A549 (cell line): ENCODE measurements around the gene ARHGAP44. TPM values are rescaled to one million over a fixed set of nuclear protein-coding genes. Genes with fewer than 3 reads are reported as not detected.

Experiments used
- ATAC-seq, 2 experiments: fragments of 200-7000 bp in 1 of 2; fragments of >200 bp in 1 of 2; cut with Nextera tagmentation in 1 of 2; cut with Tn5 transposase in 1 of 2; 3 replicates each; pipeline versions ENCODE4 v1.8.0 to v1.9.1; 2018 to 2020; ENCODE audit warnings: mild to moderate bottlenecking in 1 of 2, moderate library complexity in 1 of 2
- CTCF ChIA-PET: fragments of 300-600 bp; sonication (Branson Sonifier 250); formaldehyde crosslinking; extraction: SDS; loops from one replicate; lab custom pipeline; 2021; ENCODE audit warnings: antibody characterized with exemption, inconsistent platforms; lab: Yijun Ruan, JAX
- POLR2A ChIA-PET: fragments of 350-600 bp; formaldehyde crosslinking; extraction: SDS; loops from one replicate; lab custom pipeline; 2021; ENCODE audit warnings: antibody characterized with exemption, inconsistent platforms; lab: Yijun Ruan, JAX
- DNase-seq, 2 experiments: peaks; one replicate each; pipeline versions ENCODE4 v3.0.0 to v3.0.0-alpha.2; 2011 to 2016; ENCODE audit warnings: low read depth in 1 of 2, low spot score in 1 of 2
- FAIRE-seq: peaks from 2 replicates; lab custom pipeline; 2011; peaks lifted over from hg19 to GRCh38; lab: Jason Lieb, UNC
- H3K27ac ChIP-seq, 2 experiments: fragments of >200 bp; sonication (Bioruptor Twin); formaldehyde crosslinking; 3 replicates each; pipeline ENCODE4 v1.5.1; 2016 to 2017
- H3K4me1 ChIP-seq: fragments of >200 bp; sonication (Bioruptor Twin); formaldehyde crosslinking; 3 replicates; pipeline ENCODE4 v1.6.1; 2016
- H3K4me2 ChIP-seq: fragments of >200 bp; sonication (Bioruptor Twin); formaldehyde crosslinking; 3 replicates; pipeline ENCODE4 v1.6.1; 2016
- H3K4me3 ChIP-seq: fragments of >200 bp; sonication (Bioruptor Twin); formaldehyde crosslinking; 3 replicates; pipeline ENCODE4 v1.5.1; 2016
- H3K9me3 ChIP-seq: fragments of >200 bp; sonication (Bioruptor Twin); formaldehyde crosslinking; 3 replicates; pipeline ENCODE4 v1.6.1; 2016
- BHLHE40 ChIP-seq: IDR thresholded peaks from 2 replicates; pipeline ENCODE4 v1.6.1; 2012; ENCODE audit warnings: low read depth, low read length, inconsistent platforms
- CBX8 ChIP-seq: fragments of 200-600 bp; sonication (generic); IDR thresholded peaks from 2 replicates; pipeline ENCODE4 v1.6.1; 2016
- CEBPB ChIP-seq, 2 experiments: fragments of >200 bp in 1 of 2; sonication (Bioruptor Twin) in 1 of 2; formaldehyde crosslinking in 1 of 2; IDR thresholded peaks; 2 replicates each; pipeline ENCODE4 v1.6.1; 2012 to 2016
- CHD2 ChIP-seq: fragments of 150-350 bp; IDR thresholded peaks from 2 replicates; pipeline ENCODE4 v1.6.1; 2014; ENCODE audit warnings: low read length; ENCODE audit not compliant: partially characterized antibody
- CHD4 ChIP-seq: fragments of 200-600 bp; sonication (generic); IDR thresholded peaks from 2 replicates; pipeline ENCODE4 v1.6.1; 2016; ENCODE audit warnings: antibody characterized with exemption, mild to moderate bottlenecking, borderline replicate concordance
- EHF ChIP-seq: fragments of 250-450 bp; sonication (Bioruptor Pico); IDR thresholded peaks from 2 replicates; pipeline ENCODE4 v1.5.0; 2020; ENCODE audit warnings: mild to moderate bottlenecking
- EHMT2 ChIP-seq: fragments of 200-600 bp; sonication (generic); IDR thresholded peaks from 2 replicates; pipeline ENCODE4 v1.6.1; 2016; ENCODE audit warnings: antibody characterized with exemption, low read depth, mild to moderate bottlenecking, moderate library complexity
- GATA3 ChIP-seq: IDR thresholded peaks from 2 replicates; pipeline ENCODE4 v1.6.1; 2012; ENCODE audit warnings: borderline replicate concordance
- HEYL ChIP-seq: fragments of 250-450 bp; sonication (Bioruptor Pico); IDR thresholded peaks from 2 replicates; pipeline ENCODE4 v1.8.0; 2021; ENCODE audit warnings: mild to moderate bottlenecking, moderate library complexity
- HOXA7 ChIP-seq: fragments of 250-450 bp; sonication (Bioruptor Pico); IDR thresholded peaks from 2 replicates; pipeline ENCODE4 v1.5.0; 2020; ENCODE audit warnings: mild to moderate bottlenecking, moderate library complexity
- MAZ ChIP-seq: fragments of 150-350 bp; IDR thresholded peaks from 2 replicates; pipeline ENCODE4 v1.6.1; 2014; ENCODE audit warnings: antibody characterized with exemption, low read depth, low read length, borderline replicate concordance
- NPAS2 ChIP-seq: fragments of 250-450 bp; sonication (Bioruptor Pico); IDR thresholded peaks from 2 replicates; pipeline ENCODE4 v1.8.0; 2022; ENCODE audit warnings: mild to moderate bottlenecking, moderate library complexity, borderline replicate concordance
- RFX5 ChIP-seq: fragments of 450-650 bp; IDR thresholded peaks from 2 replicates; pipeline ENCODE4 v1.7.1; 2014; ENCODE audit warnings: antibody characterized with exemption, mild to moderate bottlenecking, moderate library complexity
- RNF2 ChIP-seq: fragments of 200-600 bp; sonication (generic); IDR thresholded peaks from 2 replicates; pipeline ENCODE4 v1.6.1; 2016; ENCODE audit warnings: low read depth, mild to moderate bottlenecking, antibody characterized with exemption, moderate library complexity, borderline replicate concordance
- SMC3 ChIP-seq: fragments of >200 bp; sonication (Bioruptor Twin); formaldehyde crosslinking; IDR thresholded peaks from 3 replicates; pipeline ENCODE4 v1.6.1; 2018; ENCODE audit warnings: inconsistent platforms
- TFCP2L1 ChIP-seq: fragments of 250-450 bp; sonication (Bioruptor Pico); IDR thresholded peaks from 2 replicates; pipeline ENCODE4 v1.5.0; 2021; ENCODE audit warnings: mild to moderate bottlenecking
- TP53 ChIP-seq: fragments of 250-450 bp; sonication (Bioruptor Pico); IDR thresholded peaks from 2 replicates; pipeline ENCODE4 v1.5.0; 2021; ENCODE audit warnings: mild to moderate bottlenecking, moderate library complexity
- ZC3H11A ChIP-seq: fragments of 450-650 bp; IDR thresholded peaks from 2 replicates; pipeline ENCODE4 v1.6.1; 2014; ENCODE audit warnings: antibody characterized with exemption, mild to moderate bottlenecking
- ZNF302 ChIP-seq: fragments of 250-450 bp; sonication (Bioruptor Pico); IDR thresholded peaks from 2 replicates; pipeline ENCODE4 v1.9.0; 2021; ENCODE audit warnings: inconsistent platforms, mild to moderate bottlenecking, moderate library complexity
- WGBS: methylation state at CpG from one replicate; pipeline ENCODE4 v1.1.6; 2017; ENCODE audit errors: missing lambda C conversion rate; 5-methylcytosine and 5-hydroxymethylcytosine counted together
- polyA plus RNA-seq, 4 experiments: library from polyadenylated mRNA; depleted of rRNA in 3 of 4; stranded (reverse); fragments of >200 nt; fragmentation: RNase III in 1 of 4; extraction: RNeasy Plus Mini Kit Qiagen cat#74134 plus additional on column Dnase treatment in 1 of 4; gene quantifications; 2 replicates in 3 of 4; 3 replicates in 1 of 4; pipeline ENCODE4 v1.2.3, GENCODE V29; 2011 to 2017
- TF ChIP-seq, protein P1 (sequence below): fragments of 450-650 bp; IDR thresholded peaks from 2 replicates; pipeline ENCODE4 v1.6.1; 2014; ENCODE audit warnings: antibody characterized with exemption
- TF ChIP-seq, protein P2 (sequence below): fragments of 200-600 bp; sonication (generic); IDR thresholded peaks from 2 replicates; pipeline ENCODE4 v1.6.1; 2016; ENCODE audit warnings: antibody characterized with exemption, mild to moderate bottlenecking, moderate library complexity
- TF ChIP-seq, protein P3 (sequence below): fragments of >200 bp; sonication (Bioruptor Twin); formaldehyde crosslinking; IDR thresholded peaks from 3 replicates; pipeline ENCODE4 v1.6.1; 2016
- TF ChIP-seq, protein P4 (sequence below): fragments of 250-450 bp; sonication (Bioruptor Pico); IDR thresholded peaks from 2 replicates; pipeline ENCODE4 v1.5.0; 2020; ENCODE audit warnings: low read depth, mild to moderate bottlenecking, moderate library complexity
- TF ChIP-seq, protein P5 (sequence below): fragments of >200 bp; sonication (Bioruptor Twin); formaldehyde crosslinking; IDR thresholded peaks from 3 replicates; pipeline ENCODE4 v1.5.1; 2016
- TF ChIP-seq, protein P6 (sequence below): fragments of 250-450 bp; sonication (Bioruptor Pico); IDR thresholded peaks from 2 replicates; pipeline ENCODE4 v1.5.0; 2021; ENCODE audit warnings: mild to moderate bottlenecking, moderate library complexity, borderline replicate concordance

Gene ARHGAP44
- polyA plus RNA-seq, 2 of the 4 experiments (the other 2 are of a cell fraction), result 4.1 to 4.2 TPM

DNA sequence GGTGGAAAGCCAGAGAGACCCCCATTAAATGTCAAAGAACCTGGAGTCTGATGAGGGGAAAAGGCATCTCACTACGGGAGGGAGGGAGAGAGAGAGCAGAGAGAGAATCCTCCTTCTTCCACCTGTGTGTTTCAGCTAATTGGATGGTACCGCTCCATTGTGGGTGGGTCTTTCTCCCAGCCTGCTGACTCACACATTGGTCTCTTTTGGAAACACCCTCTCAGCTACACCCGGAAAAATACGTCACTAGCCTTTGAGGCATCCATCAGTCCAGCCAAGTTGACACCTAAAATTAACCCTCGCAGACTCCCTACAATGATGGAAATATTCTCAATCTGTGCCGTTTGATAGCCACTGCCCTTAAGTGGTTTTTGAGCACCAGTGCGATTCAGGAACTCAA, 128.1 kb downstream of the ARHGAP44 start:
- Histone ChIP-seq H3K4me2 (no peak overlapping the region), H3K4me3 (no peak overlapping the region), H3K9me3 (no peaks in the 10 kb centered on the region), H3K27ac (no peak overlapping the region), H3K4me1 (no peaks in the 10 kb centered on the region)
- no peak for TF ChIP-seq EHMT2
- TF ChIP-seq, protein P1, sequence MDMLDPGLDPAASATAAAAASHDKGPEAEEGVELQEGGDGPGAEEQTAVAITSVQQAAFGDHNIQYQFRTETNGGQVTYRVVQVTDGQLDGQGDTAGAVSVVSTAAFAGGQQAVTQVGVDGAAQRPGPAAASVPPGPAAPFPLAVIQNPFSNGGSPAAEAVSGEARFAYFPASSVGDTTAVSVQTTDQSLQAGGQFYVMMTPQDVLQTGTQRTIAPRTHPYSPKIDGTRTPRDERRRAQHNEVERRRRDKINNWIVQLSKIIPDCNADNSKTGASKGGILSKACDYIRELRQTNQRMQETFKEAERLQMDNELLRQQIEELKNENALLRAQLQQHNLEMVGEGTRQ, result no peak
- TF ChIP-seq, protein P2, sequence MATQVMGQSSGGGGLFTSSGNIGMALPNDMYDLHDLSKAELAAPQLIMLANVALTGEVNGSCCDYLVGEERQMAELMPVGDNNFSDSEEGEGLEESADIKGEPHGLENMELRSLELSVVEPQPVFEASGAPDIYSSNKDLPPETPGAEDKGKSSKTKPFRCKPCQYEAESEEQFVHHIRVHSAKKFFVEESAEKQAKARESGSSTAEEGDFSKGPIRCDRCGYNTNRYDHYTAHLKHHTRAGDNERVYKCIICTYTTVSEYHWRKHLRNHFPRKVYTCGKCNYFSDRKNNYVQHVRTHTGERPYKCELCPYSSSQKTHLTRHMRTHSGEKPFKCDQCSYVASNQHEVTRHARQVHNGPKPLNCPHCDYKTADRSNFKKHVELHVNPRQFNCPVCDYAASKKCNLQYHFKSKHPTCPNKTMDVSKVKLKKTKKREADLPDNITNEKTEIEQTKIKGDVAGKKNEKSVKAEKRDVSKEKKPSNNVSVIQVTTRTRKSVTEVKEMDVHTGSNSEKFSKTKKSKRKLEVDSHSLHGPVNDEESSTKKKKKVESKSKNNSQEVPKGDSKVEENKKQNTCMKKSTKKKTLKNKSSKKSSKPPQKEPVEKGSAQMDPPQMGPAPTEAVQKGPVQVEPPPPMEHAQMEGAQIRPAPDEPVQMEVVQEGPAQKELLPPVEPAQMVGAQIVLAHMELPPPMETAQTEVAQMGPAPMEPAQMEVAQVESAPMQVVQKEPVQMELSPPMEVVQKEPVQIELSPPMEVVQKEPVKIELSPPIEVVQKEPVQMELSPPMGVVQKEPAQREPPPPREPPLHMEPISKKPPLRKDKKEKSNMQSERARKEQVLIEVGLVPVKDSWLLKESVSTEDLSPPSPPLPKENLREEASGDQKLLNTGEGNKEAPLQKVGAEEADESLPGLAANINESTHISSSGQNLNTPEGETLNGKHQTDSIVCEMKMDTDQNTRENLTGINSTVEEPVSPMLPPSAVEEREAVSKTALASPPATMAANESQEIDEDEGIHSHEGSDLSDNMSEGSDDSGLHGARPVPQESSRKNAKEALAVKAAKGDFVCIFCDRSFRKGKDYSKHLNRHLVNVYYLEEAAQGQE, result no peak
- TF ChIP-seq BHLHE40, result no peak
- TF ChIP-seq, protein P3, sequence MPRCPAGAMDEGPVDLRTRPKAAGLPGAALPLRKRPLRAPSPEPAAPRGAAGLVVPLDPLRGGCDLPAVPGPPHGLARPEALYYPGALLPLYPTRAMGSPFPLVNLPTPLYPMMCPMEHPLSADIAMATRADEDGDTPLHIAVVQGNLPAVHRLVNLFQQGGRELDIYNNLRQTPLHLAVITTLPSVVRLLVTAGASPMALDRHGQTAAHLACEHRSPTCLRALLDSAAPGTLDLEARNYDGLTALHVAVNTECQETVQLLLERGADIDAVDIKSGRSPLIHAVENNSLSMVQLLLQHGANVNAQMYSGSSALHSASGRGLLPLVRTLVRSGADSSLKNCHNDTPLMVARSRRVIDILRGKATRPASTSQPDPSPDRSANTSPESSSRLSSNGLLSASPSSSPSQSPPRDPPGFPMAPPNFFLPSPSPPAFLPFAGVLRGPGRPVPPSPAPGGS, result no peak
- no peak for TF ChIP-seq TFCP2L1 (CRISPR knock-in tag)
- TF ChIP-seq EHF (CRISPR knock-in tag), result no peak
- no peak for TF ChIP-seq ZC3H11A
- TF ChIP-seq, protein P4, sequence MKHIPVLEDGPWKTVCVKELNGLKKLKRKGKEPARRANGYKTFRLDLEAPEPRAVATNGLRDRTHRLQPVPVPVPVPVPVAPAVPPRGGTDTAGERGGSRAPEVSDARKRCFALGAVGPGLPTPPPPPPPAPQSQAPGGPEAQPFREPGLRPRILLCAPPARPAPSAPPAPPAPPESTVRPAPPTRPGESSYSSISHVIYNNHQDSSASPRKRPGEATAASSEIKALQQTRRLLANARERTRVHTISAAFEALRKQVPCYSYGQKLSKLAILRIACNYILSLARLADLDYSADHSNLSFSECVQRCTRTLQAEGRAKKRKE (CRISPR knock-in tag), result no peak
- no peak for TF ChIP-seq ZNF302 (CRISPR knock-in tag)
- TF ChIP-seq RFX5, result no peak
- no peak for TF ChIP-seq TP53 (CRISPR knock-in tag)
- no peak for TF ChIP-seq HEYL (CRISPR knock-in tag)
- no peak for TF ChIP-seq CBX8
- TF ChIP-seq CHD4, result no peak
- POLR2A ChIA-PET, result no interaction called here
- ATAC-seq, result no peak
- FAIRE-seq, result no peak
- CTCF ChIA-PET, result interaction anchor here (1.1 kb wide), 2 partner anchors 64 to 113 kb away, joined by 3 read pairs; no protein-coding TSS in a partner anchor
- no peak for DNase-seq
- 77% methylated on average over 7 of the region's 7 CpGs for WGBS

DNA sequence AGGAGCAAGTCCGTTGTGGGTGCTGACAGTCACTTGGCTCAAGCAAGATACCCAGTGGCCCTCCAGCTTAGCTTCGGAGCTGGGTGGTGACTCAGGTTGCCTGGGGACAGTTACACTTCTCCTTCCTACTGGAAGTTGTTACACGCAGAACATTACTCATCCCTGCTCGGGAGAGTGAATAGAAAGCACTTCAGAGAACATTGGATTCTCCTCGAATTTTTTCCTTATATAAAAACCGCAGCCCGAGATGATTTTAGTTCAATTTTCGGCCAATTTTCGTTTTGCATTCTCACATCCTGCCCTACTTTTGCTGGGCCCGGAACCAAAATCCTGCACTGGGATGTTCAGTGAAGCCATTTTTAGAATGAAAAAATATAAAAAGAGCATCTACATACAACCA, 128.8 kb downstream of the ARHGAP44 start:
- no peak overlapping the region for H3K4me3 ChIP-seq
- CTCF ChIA-PET, result interaction anchor here (1.1 kb wide), 1 partner anchor 112 kb away, joined by 3 read pairs; no protein-coding TSS in a partner anchor
- no peak for TF ChIP-seq EHMT2
- TF ChIP-seq BHLHE40, result no peak
- no peak for TF ChIP-seq SMC3
- TF ChIP-seq CHD2, result no peak
- TF ChIP-seq, protein P5, sequence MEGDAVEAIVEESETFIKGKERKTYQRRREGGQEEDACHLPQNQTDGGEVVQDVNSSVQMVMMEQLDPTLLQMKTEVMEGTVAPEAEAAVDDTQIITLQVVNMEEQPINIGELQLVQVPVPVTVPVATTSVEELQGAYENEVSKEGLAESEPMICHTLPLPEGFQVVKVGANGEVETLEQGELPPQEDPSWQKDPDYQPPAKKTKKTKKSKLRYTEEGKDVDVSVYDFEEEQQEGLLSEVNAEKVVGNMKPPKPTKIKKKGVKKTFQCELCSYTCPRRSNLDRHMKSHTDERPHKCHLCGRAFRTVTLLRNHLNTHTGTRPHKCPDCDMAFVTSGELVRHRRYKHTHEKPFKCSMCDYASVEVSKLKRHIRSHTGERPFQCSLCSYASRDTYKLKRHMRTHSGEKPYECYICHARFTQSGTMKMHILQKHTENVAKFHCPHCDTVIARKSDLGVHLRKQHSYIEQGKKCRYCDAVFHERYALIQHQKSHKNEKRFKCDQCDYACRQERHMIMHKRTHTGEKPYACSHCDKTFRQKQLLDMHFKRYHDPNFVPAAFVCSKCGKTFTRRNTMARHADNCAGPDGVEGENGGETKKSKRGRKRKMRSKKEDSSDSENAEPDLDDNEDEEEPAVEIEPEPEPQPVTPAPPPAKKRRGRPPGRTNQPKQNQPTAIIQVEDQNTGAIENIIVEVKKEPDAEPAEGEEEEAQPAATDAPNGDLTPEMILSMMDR, result no peak
- TF ChIP-seq GATA3, result no peak
- TF ChIP-seq ZNF302 (CRISPR knock-in tag), result no peak
- TF ChIP-seq CEBPB (IDR thresholded peaks at IDR 0.05), result no peak
- TF ChIP-seq, protein P6, sequence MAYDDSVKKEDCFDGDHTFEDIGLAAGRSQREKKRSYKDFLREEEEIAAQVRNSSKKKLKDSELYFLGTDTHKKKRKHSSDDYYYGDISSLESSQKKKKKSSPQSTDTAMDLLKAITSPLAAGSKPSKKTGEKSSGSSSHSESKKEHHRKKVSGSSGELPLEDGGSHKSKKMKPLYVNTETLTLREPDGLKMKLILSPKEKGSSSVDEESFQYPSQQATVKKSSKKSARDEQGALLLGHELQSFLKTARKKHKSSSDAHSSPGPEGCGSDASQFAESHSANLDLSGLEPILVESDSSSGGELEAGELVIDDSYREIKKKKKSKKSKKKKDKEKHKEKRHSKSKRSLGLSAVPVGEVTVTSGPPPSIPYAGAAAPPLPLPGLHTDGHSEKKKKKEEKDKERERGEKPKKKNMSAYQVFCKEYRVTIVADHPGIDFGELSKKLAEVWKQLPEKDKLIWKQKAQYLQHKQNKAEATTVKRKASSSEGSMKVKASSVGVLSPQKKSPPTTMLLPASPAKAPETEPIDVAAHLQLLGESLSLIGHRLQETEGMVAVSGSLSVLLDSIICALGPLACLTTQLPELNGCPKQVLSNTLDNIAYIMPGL, result no peak
- TF ChIP-seq MAZ, result no peak
- TF ChIP-seq NPAS2 (CRISPR knock-in tag), result no peak
- TF ChIP-seq, protein P3, result no peak
- TF ChIP-seq RNF2, result no peak
- no peak for TF ChIP-seq CHD4
- TF ChIP-seq HOXA7 (CRISPR knock-in tag), result no peak
- TF ChIP-seq, all 56 proteins: peak for 0
- FAIRE-seq (no peak), ATAC-seq (no peak), DNase-seq (no peak)
- H3K4me1 ChIP-seq, result no peaks in the 10 kb centered on the region
- POLR2A ChIA-PET, result no interaction called here
- no peak overlapping the region for H3K4me2 ChIP-seq
- H3K9me3 ChIP-seq, result no peaks in the 10 kb centered on the region
- no peak overlapping the region for H3K27ac ChIP-seq
- WGBS, result 59% methylated on average over 10 of the region's 10 CpGs
